GM23338 (cell line): ENCODE data around the gene RIC3. TPM values are rescaled to one million over a fixed set of nuclear protein-coding genes. Genes with fewer than 3 reads are reported as not detected.

Source experiments
- ATAC-seq: fragments of 200-7000 bp; cut with Tn5 transposase; 3 replicates; pipeline ENCODE4 v1.9.1; 2020
- DNase-seq: peaks from one replicate; pipeline ENCODE4 v3.0.0-alpha.2; 2015; ENCODE audit warnings: low spot score
- H2AFZ ChIP-seq: fragments of 200-600 bp; sonication (generic); 2 replicates; pipeline ENCODE4 v1.8.0; 2016; ENCODE audit warnings: antibody characterized with exemption, mild to moderate bottlenecking, moderate library complexity
- H3F3A ChIP-seq: fragments of 200-600 bp; sonication (generic); replicated peaks from 2 replicates; pipeline ENCODE4 v1.8.0; 2017; ENCODE audit warnings: antibody characterized with exemption, mixed run types, low read depth
- H3K27ac ChIP-seq: fragments of 200-600 bp; sonication (generic); 2 replicates; pipeline ENCODE4 v1.6.1; 2016; ENCODE audit warnings: low read depth
- H3K27me3 ChIP-seq: fragments of 200-600 bp; sonication (generic); 2 replicates; pipeline ENCODE4 v1.8.0; 2016; ENCODE audit warnings: mild to moderate bottlenecking, mixed run types, moderate library complexity; ENCODE audit not compliant: insufficient read depth
- H3K36me3 ChIP-seq: fragments of 200-600 bp; sonication (generic); 2 replicates; pipeline ENCODE4 v1.8.0; 2016; ENCODE audit warnings: mild to moderate bottlenecking; ENCODE audit not compliant: insufficient read depth
- H3K4me1 ChIP-seq: fragments of 200-600 bp; sonication (generic); 2 replicates; pipeline ENCODE4 v1.8.0; 2016; ENCODE audit warnings: mild to moderate bottlenecking, moderate library complexity; ENCODE audit not compliant: insufficient read depth
- H3K4me2 ChIP-seq: fragments of 200-600 bp; sonication (generic); 2 replicates; pipeline ENCODE4 v1.7.1; 2017; ENCODE audit warnings: mixed run types
- H3K4me3 ChIP-seq: fragments of 200-600 bp; sonication (generic); 2 replicates; pipeline ENCODE4 v1.6.1; 2016; ENCODE audit warnings: mixed run types
- H3K79me2 ChIP-seq: fragments of 200-600 bp; sonication (generic); replicated peaks from 2 replicates; pipeline ENCODE4 v1.8.0; 2017; ENCODE audit warnings: mild to moderate bottlenecking; ENCODE audit not compliant: insufficient read depth
- H3K9me2 ChIP-seq: fragments of 200-600 bp; sonication (generic); 2 replicates; pipeline ENCODE4 v1.8.0; 2017; ENCODE audit not compliant: insufficient read depth
- H4K20me1 ChIP-seq: fragments of 200-600 bp; sonication (generic); replicated peaks from 2 replicates; pipeline ENCODE4 v1.8.0; 2017; ENCODE audit warnings: mild to moderate bottlenecking; ENCODE audit not compliant: insufficient read depth
- H3K27ac Mint-ChIP-seq: 2 replicates; pipeline ENCODE4 v1.8.0; 2020; ENCODE audit warnings: inconsistent platforms, mild to moderate bottlenecking, moderate library complexity, mixed read lengths
- H3K27me3 Mint-ChIP-seq: 3 replicates; pipeline ENCODE4 v1.8.0; 2022; ENCODE audit warnings: low read depth, mild to moderate bottlenecking, moderate library complexity, mixed read lengths, inconsistent platforms; ENCODE audit not compliant: insufficient read depth, poor library complexity
- H3K36me3 Mint-ChIP-seq: 3 replicates; pipeline ENCODE4 v1.8.0; 2021; ENCODE audit warnings: low read depth, mild to moderate bottlenecking, inconsistent platforms, moderate library complexity, mixed read lengths
- H3K4me1 Mint-ChIP-seq: 3 replicates; pipeline ENCODE4 v1.8.0; 2020; ENCODE audit warnings: mild to moderate bottlenecking, inconsistent platforms, mixed read lengths
- H3K4me3 Mint-ChIP-seq: 3 replicates; pipeline ENCODE4 v1.8.0; 2021; ENCODE audit warnings: moderate library complexity, mild to moderate bottlenecking, inconsistent platforms, mixed read lengths
- H3K9me3 Mint-ChIP-seq: 3 replicates; pipeline ENCODE4 v1.8.0; 2020; ENCODE audit warnings: moderate library complexity, mild to moderate bottlenecking, inconsistent platforms, mixed read lengths
- CREB1 ChIP-seq: fragments of 250-450 bp; sonication (Bioruptor Pico); IDR thresholded peaks from 2 replicates; pipeline ENCODE4 v1.5.0; 2020; ENCODE audit warnings: low read depth, mild to moderate bottlenecking, moderate library complexity
- EZH2 ChIP-seq: fragments of 200-600 bp; sonication (generic); IDR thresholded peaks from one replicate; pipeline ENCODE4 v1.8.0; 2017; ENCODE audit warnings: antibody characterized with exemption, mild to moderate bottlenecking, low read depth; ENCODE audit not compliant: unreplicated experiment
- EZH2phosphoT487 ChIP-seq: fragments of 200-600 bp; sonication (generic); IDR thresholded peaks from one replicate; pipeline ENCODE4 v1.8.1; 2018; ENCODE audit warnings: antibody characterized with exemption; ENCODE audit not compliant: unreplicated experiment
- JUNB ChIP-seq: IDR thresholded peaks from one replicate; pipeline ENCODE4 v1.6.1; 2016; ENCODE audit warnings: antibody characterized with exemption; ENCODE audit not compliant: unreplicated experiment
- NANOG ChIP-seq: IDR thresholded peaks from 2 replicates; pipeline ENCODE4 v1.6.1; 2016; ENCODE audit warnings: antibody characterized with exemption, borderline replicate concordance
- POLR2AphosphoS5 ChIP-seq: IDR thresholded peaks from 2 replicates; pipeline ENCODE4 v1.6.1; 2016; ENCODE audit warnings: antibody characterized with exemption, low read depth
- STAT1 ChIP-seq: IDR thresholded peaks from one replicate; pipeline ENCODE4 v1.6.1; 2016; ENCODE audit warnings: antibody characterized with exemption; ENCODE audit not compliant: unreplicated experiment
- ZNF114 ChIP-seq: fragments of 250-450 bp; sonication (Bioruptor Pico); IDR thresholded peaks from 2 replicates; pipeline ENCODE4 v1.5.0; 2020; ENCODE audit warnings: mild to moderate bottlenecking, moderate library complexity
- ZNF331 ChIP-seq: fragments of 250-450 bp; sonication (Bioruptor Pico); IDR thresholded peaks from 2 replicates; pipeline ENCODE4 v1.5.0; 2020; ENCODE audit warnings: low read depth, mild to moderate bottlenecking, moderate library complexity
- ZNF462 ChIP-seq: fragments of 250-450 bp; sonication (Bioruptor Pico); IDR thresholded peaks from 2 replicates; pipeline ENCODE4 v1.5.0; 2020; ENCODE audit warnings: mild to moderate bottlenecking, moderate library complexity
- polyA plus RNA-seq: library from polyadenylated mRNA; unstranded; fragments of >200 nt; fragmentation: Nextera tagmentation; extraction: Ambion mirVana; gene quantifications from 2 replicates; pipeline ENCODE4 v1.2.1, GENCODE V29; 2016
- total RNA-seq: library from RNA; depleted of rRNA; stranded (reverse); fragments of >200 nt; shearing (Covaris generic); gene quantifications from 2 replicates; pipeline ENCODE4 v1.2.3, GENCODE V29; 2014
- TF ChIP-seq, protein P1 (sequence below), 2 experiments: fragments of 200-600 bp in 1 of 2; sonication (generic) in 1 of 2; conservative IDR thresholded peaks; 2 replicates each; pipeline versions ENCODE4 v1.5.1 to v1.6.1; 2016 to 2017; ENCODE audit warnings: antibody characterized with exemption in 2 of 2, low read depth in 2 of 2, mild to moderate bottlenecking in 2 of 2, moderate library complexity in 1 of 2
- TF ChIP-seq, protein P2 (sequence below): IDR thresholded peaks from one replicate; pipeline ENCODE4 v1.6.1; 2018; ENCODE audit warnings: antibody characterized with exemption; ENCODE audit not compliant: unreplicated experiment
- TF ChIP-seq, protein P3 (sequence below): IDR thresholded peaks from 2 replicates; pipeline ENCODE4 v1.6.1; 2016; ENCODE audit warnings: antibody characterized with exemption

The RIC3 gene
- total and polyA plus RNA-seq, 2 experiments from 2014 or later = 17.8 to 21.3 TPM

GRCh38 chr11:8204596-8204995 is 35.8 kb upstream of the RIC3 start:
- TF ChIP-seq STAT1 (no peak), ZNF114 (CRISPR knock-in tag) (no peak), JUNB (no peak), POLR2AphosphoS5 (no peak), NANOG (no peak), ZNF462 (CRISPR knock-in tag) (no peak), ZNF331 (CRISPR knock-in tag) (no peak), CREB1 (CRISPR knock-in tag) (no peak), EZH2 (no peak), EZH2phosphoT487 (no peak)
- TF ChIP-seq, protein P1, sequence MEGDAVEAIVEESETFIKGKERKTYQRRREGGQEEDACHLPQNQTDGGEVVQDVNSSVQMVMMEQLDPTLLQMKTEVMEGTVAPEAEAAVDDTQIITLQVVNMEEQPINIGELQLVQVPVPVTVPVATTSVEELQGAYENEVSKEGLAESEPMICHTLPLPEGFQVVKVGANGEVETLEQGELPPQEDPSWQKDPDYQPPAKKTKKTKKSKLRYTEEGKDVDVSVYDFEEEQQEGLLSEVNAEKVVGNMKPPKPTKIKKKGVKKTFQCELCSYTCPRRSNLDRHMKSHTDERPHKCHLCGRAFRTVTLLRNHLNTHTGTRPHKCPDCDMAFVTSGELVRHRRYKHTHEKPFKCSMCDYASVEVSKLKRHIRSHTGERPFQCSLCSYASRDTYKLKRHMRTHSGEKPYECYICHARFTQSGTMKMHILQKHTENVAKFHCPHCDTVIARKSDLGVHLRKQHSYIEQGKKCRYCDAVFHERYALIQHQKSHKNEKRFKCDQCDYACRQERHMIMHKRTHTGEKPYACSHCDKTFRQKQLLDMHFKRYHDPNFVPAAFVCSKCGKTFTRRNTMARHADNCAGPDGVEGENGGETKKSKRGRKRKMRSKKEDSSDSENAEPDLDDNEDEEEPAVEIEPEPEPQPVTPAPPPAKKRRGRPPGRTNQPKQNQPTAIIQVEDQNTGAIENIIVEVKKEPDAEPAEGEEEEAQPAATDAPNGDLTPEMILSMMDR (conservative IDR thresholded peaks at IDR 0.05; ENCODE audit: low read depth in 2 of 2) = no peak
- TF ChIP-seq, protein P2, sequence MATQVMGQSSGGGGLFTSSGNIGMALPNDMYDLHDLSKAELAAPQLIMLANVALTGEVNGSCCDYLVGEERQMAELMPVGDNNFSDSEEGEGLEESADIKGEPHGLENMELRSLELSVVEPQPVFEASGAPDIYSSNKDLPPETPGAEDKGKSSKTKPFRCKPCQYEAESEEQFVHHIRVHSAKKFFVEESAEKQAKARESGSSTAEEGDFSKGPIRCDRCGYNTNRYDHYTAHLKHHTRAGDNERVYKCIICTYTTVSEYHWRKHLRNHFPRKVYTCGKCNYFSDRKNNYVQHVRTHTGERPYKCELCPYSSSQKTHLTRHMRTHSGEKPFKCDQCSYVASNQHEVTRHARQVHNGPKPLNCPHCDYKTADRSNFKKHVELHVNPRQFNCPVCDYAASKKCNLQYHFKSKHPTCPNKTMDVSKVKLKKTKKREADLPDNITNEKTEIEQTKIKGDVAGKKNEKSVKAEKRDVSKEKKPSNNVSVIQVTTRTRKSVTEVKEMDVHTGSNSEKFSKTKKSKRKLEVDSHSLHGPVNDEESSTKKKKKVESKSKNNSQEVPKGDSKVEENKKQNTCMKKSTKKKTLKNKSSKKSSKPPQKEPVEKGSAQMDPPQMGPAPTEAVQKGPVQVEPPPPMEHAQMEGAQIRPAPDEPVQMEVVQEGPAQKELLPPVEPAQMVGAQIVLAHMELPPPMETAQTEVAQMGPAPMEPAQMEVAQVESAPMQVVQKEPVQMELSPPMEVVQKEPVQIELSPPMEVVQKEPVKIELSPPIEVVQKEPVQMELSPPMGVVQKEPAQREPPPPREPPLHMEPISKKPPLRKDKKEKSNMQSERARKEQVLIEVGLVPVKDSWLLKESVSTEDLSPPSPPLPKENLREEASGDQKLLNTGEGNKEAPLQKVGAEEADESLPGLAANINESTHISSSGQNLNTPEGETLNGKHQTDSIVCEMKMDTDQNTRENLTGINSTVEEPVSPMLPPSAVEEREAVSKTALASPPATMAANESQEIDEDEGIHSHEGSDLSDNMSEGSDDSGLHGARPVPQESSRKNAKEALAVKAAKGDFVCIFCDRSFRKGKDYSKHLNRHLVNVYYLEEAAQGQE = no peak
- TF ChIP-seq, protein P3, sequence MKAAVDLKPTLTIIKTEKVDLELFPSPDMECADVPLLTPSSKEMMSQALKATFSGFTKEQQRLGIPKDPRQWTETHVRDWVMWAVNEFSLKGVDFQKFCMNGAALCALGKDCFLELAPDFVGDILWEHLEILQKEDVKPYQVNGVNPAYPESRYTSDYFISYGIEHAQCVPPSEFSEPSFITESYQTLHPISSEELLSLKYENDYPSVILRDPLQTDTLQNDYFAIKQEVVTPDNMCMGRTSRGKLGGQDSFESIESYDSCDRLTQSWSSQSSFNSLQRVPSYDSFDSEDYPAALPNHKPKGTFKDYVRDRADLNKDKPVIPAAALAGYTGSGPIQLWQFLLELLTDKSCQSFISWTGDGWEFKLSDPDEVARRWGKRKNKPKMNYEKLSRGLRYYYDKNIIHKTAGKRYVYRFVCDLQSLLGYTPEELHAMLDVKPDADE = no peak
- ATAC-seq (no peak), DNase-seq (no peak)
- H3K79me2 ChIP-seq = no peaks in the 10 kb centered on the region
- H3K4me1 ChIP-seq = no peaks in the 10 kb centered on the region
- no peaks in the 10 kb centered on the region for H3K9me3 Mint-ChIP-seq
- peaks cover 18% of the 10 kb centered on the region for H3K4me1 Mint-ChIP-seq
- H3F3A ChIP-seq = no peaks in the 10 kb centered on the region
- no peaks in the 10 kb centered on the region for H3K36me3 ChIP-seq
- H3K27me3 Mint-ChIP-seq = peaks cover 11% of the 10 kb centered on the region
- no peak overlapping the region for H3K27ac ChIP-seq
- H3K4me3 Mint-ChIP-seq = no peak overlapping the region
- no peaks in the 10 kb centered on the region for H4K20me1 ChIP-seq
- no peak overlapping the region for H2AFZ ChIP-seq
- H3K9me2 ChIP-seq = 0 out of 2 replicates have a peak, but pooled peaks cover 6% of the 10 kb centered on the region
- no peak overlapping the region for H3K27ac Mint-ChIP-seq
- no peak overlapping the region for H3K4me2 ChIP-seq
- H3K27me3 ChIP-seq = no peaks in the 10 kb centered on the region
- no peaks in the 10 kb centered on the region for H3K36me3 Mint-ChIP-seq
- H3K4me3 ChIP-seq = no peak overlapping the region
